ENCODE data around the gene TNFRSF18.

TNFRSF18 gene

GRCh38 chr1:1210726-1211540 lies 4.5 kb upstream of the TNFRSF18 start:
- Histone ChIP-seq H3K27me3 (ENCODE audit: control insufficient read depth, insufficient read depth, low read length, poor library complexity, severe bottlenecking) (peaks cover 18% of the 10 kb centered on the region), H3K4me1 (ENCODE audit: control insufficient read depth, insufficient read depth, low read length) (peaks cover 7% of the 10 kb centered on the region), H3K27ac (ENCODE audit: insufficient read depth, low read depth, low read length, poor library complexity, severe bottlenecking) (no peak overlapping the region), H3K36me3 (ENCODE audit: control insufficient read depth, insufficient read depth, low read length) (no peaks in the 10 kb centered on the region), H3K4me3 (ENCODE audit: insufficient read depth, low read depth, low read length) (no peak overlapping the region), H3K9me3 (ENCODE audit: control insufficient read depth, low read length) (no peaks in the 10 kb centered on the region)
- WGBS, 2 experiments = 94% methylated on average over 31 of the region's 31 CpGs

- H3K27ac ChIP-seq (ENCODE audit: insufficient read depth, low read depth, low read length, poor library complexity, severe bottlenecking) = no peak overlapping the region
- WGBS, 2 experiments = 89 to 90% methylated on average over 37 to 38 of the region's 38 CpGs
These were observed 2.5 kb upstream of the TNFRSF18 start for GRCh38 chr1:1208713-1209433.

GRCh38 chr1:1207571-1207892 lies 1.1 kb upstream of the TNFRSF18 start:
- no peaks in the 10 kb centered on the region for H3K9me3 ChIP-seq (ENCODE audit: control insufficient read depth, low read length)
- H3K36me3 ChIP-seq (ENCODE audit: control insufficient read depth, insufficient read depth, low read length) = no peaks in the 10 kb centered on the region
- H3K27ac ChIP-seq (ENCODE audit: insufficient read depth, low read depth, low read length, poor library complexity, severe bottlenecking) = no peak overlapping the region
- H3K27me3 ChIP-seq (ENCODE audit: control insufficient read depth, insufficient read depth, low read length, poor library complexity, severe bottlenecking) = peaks cover 49% of the 10 kb centered on the region
- H3K4me1 ChIP-seq (ENCODE audit: control insufficient read depth, insufficient read depth, low read length) = peaks cover 8% of the 10 kb centered on the region
- no peak overlapping the region for H3K4me3 ChIP-seq (ENCODE audit: insufficient read depth, low read depth, low read length)
- WGBS, 2 experiments = 87 to 89% methylated on average over 11 of the region's 11 CpGs

More at GRCh38 chr1:1208713-1209433, 2.5 kb upstream of the TNFRSF18 start:
- no peaks in the 10 kb centered on the region for H3K9me3 ChIP-seq (ENCODE audit: control insufficient read depth, low read length)
- H3K4me3 ChIP-seq (ENCODE audit: insufficient read depth, low read depth, low read length) = no peak overlapping the region
- no peaks in the 10 kb centered on the region for H3K36me3 ChIP-seq (ENCODE audit: control insufficient read depth, insufficient read depth, low read length)
- peaks cover 36% of the 10 kb centered on the region for H3K27me3 ChIP-seq (ENCODE audit: control insufficient read depth, insufficient read depth, low read length, poor library complexity, severe bottlenecking)
- peaks cover 8% of the 10 kb centered on the region for H3K4me1 ChIP-seq (ENCODE audit: control insufficient read depth, insufficient read depth, low read length)

- Histone ChIP-seq H3K27ac (ENCODE audit: insufficient read depth, low read depth, low read length, poor library complexity, severe bottlenecking) (no peak overlapping the region), H3K4me1 (ENCODE audit: control insufficient read depth, insufficient read depth, low read length) (peaks cover 8% of the 10 kb centered on the region), H3K4me3 (ENCODE audit: insufficient read depth, low read depth, low read length) (no peak overlapping the region), H3K27me3 (ENCODE audit: control insufficient read depth, insufficient read depth, low read length, poor library complexity, severe bottlenecking) (peaks cover 53% of the 10 kb centered on the region), H3K36me3 (ENCODE audit: control insufficient read depth, insufficient read depth, low read length) (no peaks in the 10 kb centered on the region), H3K9me3 (ENCODE audit: control insufficient read depth, low read length) (no peaks in the 10 kb centered on the region)
- WGBS, 2 experiments = 81 to 83% methylated on average over 19 of the region's 19 CpGs
These were observed 657 bp upstream of the TNFRSF18 start for GRCh38 chr1:1206966-1207531.

GRCh38 chr1:1205769-1206375 lies 520 bp downstream of the TNFRSF18 start:
- no peak overlapping the region for H3K27ac ChIP-seq (ENCODE audit: insufficient read depth, low read depth, low read length, poor library complexity, severe bottlenecking)
- H3K4me3 ChIP-seq (ENCODE audit: insufficient read depth, low read depth, low read length) = peak overlapping the region; percentile 23
- H3K4me1 ChIP-seq (ENCODE audit: control insufficient read depth, insufficient read depth, low read length) = peaks cover 8% of the 10 kb centered on the region
- WGBS, 2 experiments = 33% methylated on average over 31 of the region's 31 CpGs
- no peaks in the 10 kb centered on the region for H3K9me3 ChIP-seq (ENCODE audit: control insufficient read depth, low read length)
- no peaks in the 10 kb centered on the region for H3K36me3 ChIP-seq (ENCODE audit: control insufficient read depth, insufficient read depth, low read length)
- H3K27me3 ChIP-seq (ENCODE audit: control insufficient read depth, insufficient read depth, low read length, poor library complexity, severe bottlenecking) = peaks cover 62% of the 10 kb centered on the region

GRCh38 chr1:1204998-1205768 lies 1.2 kb downstream of the TNFRSF18 start:
- Histone ChIP-seq H3K9me3 (ENCODE audit: control insufficient read depth, low read length) (no peaks in the 10 kb centered on the region), H3K4me1 (ENCODE audit: control insufficient read depth, insufficient read depth, low read length) (peaks cover 8% of the 10 kb centered on the region), H3K4me3 (ENCODE audit: insufficient read depth, low read depth, low read length) (no peak overlapping the region), H3K27me3 (ENCODE audit: control insufficient read depth, insufficient read depth, low read length, poor library complexity, severe bottlenecking) (peaks cover 69% of the 10 kb centered on the region), H3K27ac (ENCODE audit: insufficient read depth, low read depth, low read length, poor library complexity, severe bottlenecking) (no peak overlapping the region), H3K36me3 (ENCODE audit: control insufficient read depth, insufficient read depth, low read length) (no peaks in the 10 kb centered on the region)
- 88 to 90% methylated on average over 19 of the region's 19 CpGs for WGBS, 2 experiments

- Histone ChIP-seq H3K27me3 (ENCODE audit: control insufficient read depth, insufficient read depth, low read length, poor library complexity, severe bottlenecking) (peaks cover 70% of the 10 kb centered on the region), H3K27ac (ENCODE audit: insufficient read depth, low read depth, low read length, poor library complexity, severe bottlenecking) (no peak overlapping the region), H3K9me3 (ENCODE audit: control insufficient read depth, low read length) (no peaks in the 10 kb centered on the region), H3K4me3 (ENCODE audit: insufficient read depth, low read depth, low read length) (no peak overlapping the region), H3K4me1 (ENCODE audit: control insufficient read depth, insufficient read depth, low read length) (peaks cover 8% of the 10 kb centered on the region), H3K36me3 (ENCODE audit: control insufficient read depth, insufficient read depth, low read length) (no peaks in the 10 kb centered on the region)
- WGBS, 2 experiments = 91 to 93% methylated on average over 8 of the region's 8 CpGs
These were observed 1.9 kb downstream of the TNFRSF18 start for GRCh38 chr1:1204425-1204920.

GRCh38 chr1:1203561-1204424 lies 2.6 kb downstream of the TNFRSF18 start:
- Histone ChIP-seq H3K27ac (ENCODE audit: insufficient read depth, low read depth, low read length, poor library complexity, severe bottlenecking) (no peak overlapping the region), H3K36me3 (ENCODE audit: control insufficient read depth, insufficient read depth, low read length) (no peaks in the 10 kb centered on the region), H3K27me3 (ENCODE audit: control insufficient read depth, insufficient read depth, low read length, poor library complexity, severe bottlenecking) (peaks cover 74% of the 10 kb centered on the region), H3K4me3 (ENCODE audit: insufficient read depth, low read depth, low read length) (no peak overlapping the region), H3K4me1 (ENCODE audit: control insufficient read depth, insufficient read depth, low read length) (peaks cover 8% of the 10 kb centered on the region), H3K9me3 (ENCODE audit: control insufficient read depth, low read length) (no peaks in the 10 kb centered on the region)
- WGBS, 2 experiments = 85 to 86% methylated on average over 49 of the region's 49 CpGs
